ENCODE results near the gene LAMA3.

DNA sequence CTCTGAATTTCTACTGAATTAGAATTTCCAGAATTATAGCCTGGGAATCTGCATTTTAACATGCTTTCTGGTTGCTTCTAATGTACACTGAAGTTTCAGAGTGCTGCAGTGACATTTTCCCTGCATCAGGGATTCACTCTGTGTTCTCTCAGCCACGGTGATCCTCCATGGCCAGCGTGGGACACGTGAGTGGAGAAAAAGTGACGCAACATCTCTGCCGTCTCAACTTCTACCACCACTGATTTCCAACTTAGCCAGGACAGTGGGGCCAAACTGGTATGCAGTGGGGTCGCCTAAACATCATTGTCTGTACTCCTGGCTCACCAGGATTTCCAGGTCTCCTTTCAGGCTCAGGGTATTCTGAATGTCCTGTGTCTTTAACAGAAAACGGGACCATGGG, 44.6 kb downstream of the LAMA3 start:
- TF ChIP-seq, protein P1, sequence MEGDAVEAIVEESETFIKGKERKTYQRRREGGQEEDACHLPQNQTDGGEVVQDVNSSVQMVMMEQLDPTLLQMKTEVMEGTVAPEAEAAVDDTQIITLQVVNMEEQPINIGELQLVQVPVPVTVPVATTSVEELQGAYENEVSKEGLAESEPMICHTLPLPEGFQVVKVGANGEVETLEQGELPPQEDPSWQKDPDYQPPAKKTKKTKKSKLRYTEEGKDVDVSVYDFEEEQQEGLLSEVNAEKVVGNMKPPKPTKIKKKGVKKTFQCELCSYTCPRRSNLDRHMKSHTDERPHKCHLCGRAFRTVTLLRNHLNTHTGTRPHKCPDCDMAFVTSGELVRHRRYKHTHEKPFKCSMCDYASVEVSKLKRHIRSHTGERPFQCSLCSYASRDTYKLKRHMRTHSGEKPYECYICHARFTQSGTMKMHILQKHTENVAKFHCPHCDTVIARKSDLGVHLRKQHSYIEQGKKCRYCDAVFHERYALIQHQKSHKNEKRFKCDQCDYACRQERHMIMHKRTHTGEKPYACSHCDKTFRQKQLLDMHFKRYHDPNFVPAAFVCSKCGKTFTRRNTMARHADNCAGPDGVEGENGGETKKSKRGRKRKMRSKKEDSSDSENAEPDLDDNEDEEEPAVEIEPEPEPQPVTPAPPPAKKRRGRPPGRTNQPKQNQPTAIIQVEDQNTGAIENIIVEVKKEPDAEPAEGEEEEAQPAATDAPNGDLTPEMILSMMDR (IDR thresholded peaks at IDR 0.05), result no peak
- TF ChIP-seq POLR2A (IDR thresholded peaks at IDR 0.05), result no peak

Data from right lobe of liver (tissue), 4 donors.